ENCODE data around the gene LAMC1. TPM values are rescaled to one million over a fixed set of nuclear protein-coding genes. Genes with fewer than 3 reads are reported as not detected.

Gene LAMC1
- total RNA-seq, 1 experiment from 2014 or later, result 61.2 TPM

- H3K4me3 ChIP-seq (replicated peaks in 1 of 2; ENCODE audit: low read depth in 1 of 2, low read length in 2 of 2), result no peak overlapping the region
- intact Hi-C loops (cut with micrococcal nuclease), result no loop called here
- H4K20me1 ChIP-seq (ENCODE audit: insufficient read depth), result no peaks in the 10 kb centered on the region
- peak overlapping the region; percentile 52 for H2AFZ ChIP-seq (ENCODE audit: low read depth, low read length, poor library complexity, severe bottlenecking)
- peaks cover 30 to 54% of the 10 kb centered on the region in 2 experiments for H3K4me1 ChIP-seq (ENCODE audit: control insufficient read depth in 1 of 2, insufficient read depth in 2 of 2, low read length in 2 of 2)
- no peak for TF ChIP-seq FOSL1 (IDR thresholded peaks at IDR 0.05; ENCODE audit: low read depth)
- no peak for TF ChIP-seq MAX (IDR thresholded peaks at IDR 0.05)
- no peak for TF ChIP-seq ELF1 (IDR thresholded peaks at IDR 0.05; ENCODE audit: borderline replicate concordance, low read depth)
- TF ChIP-seq CBX3 (IDR thresholded peaks at IDR 0.05; ENCODE audit: low read depth), result no peak
- TF ChIP-seq EGR1 (IDR thresholded peaks at IDR 0.05; ENCODE audit: low read depth), result no peak
- no peak for TF ChIP-seq ZFX (IDR thresholded peaks at IDR 0.05)
- TF ChIP-seq CEBPB (IDR thresholded peaks at IDR 0.05; ENCODE audit: low read depth), result no peak
- no peak for TF ChIP-seq SP1 (IDR thresholded peaks at IDR 0.05; ENCODE audit: low read depth)
- TF ChIP-seq SRF (IDR thresholded peaks at IDR 0.05; ENCODE audit: low read depth), result no peak
- no peak for TF ChIP-seq POLR2AphosphoS5 (IDR thresholded peaks at IDR 0.05; ENCODE audit: low read depth, low read length)
- TF ChIP-seq, protein P1, sequence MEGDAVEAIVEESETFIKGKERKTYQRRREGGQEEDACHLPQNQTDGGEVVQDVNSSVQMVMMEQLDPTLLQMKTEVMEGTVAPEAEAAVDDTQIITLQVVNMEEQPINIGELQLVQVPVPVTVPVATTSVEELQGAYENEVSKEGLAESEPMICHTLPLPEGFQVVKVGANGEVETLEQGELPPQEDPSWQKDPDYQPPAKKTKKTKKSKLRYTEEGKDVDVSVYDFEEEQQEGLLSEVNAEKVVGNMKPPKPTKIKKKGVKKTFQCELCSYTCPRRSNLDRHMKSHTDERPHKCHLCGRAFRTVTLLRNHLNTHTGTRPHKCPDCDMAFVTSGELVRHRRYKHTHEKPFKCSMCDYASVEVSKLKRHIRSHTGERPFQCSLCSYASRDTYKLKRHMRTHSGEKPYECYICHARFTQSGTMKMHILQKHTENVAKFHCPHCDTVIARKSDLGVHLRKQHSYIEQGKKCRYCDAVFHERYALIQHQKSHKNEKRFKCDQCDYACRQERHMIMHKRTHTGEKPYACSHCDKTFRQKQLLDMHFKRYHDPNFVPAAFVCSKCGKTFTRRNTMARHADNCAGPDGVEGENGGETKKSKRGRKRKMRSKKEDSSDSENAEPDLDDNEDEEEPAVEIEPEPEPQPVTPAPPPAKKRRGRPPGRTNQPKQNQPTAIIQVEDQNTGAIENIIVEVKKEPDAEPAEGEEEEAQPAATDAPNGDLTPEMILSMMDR (IDR thresholded peaks at IDR 0.05 in 2 of 3, conservative IDR thresholded peaks at IDR 0.05 in 1 of 3; ENCODE audit: borderline replicate concordance in 1 of 3, insufficient read depth in 1 of 3, low read depth in 2 of 3, low read length in 2 of 3), result no peak
- no peak for TF ChIP-seq POLR2A (IDR thresholded peaks at IDR 0.05; ENCODE audit: borderline replicate concordance, extremely low read depth, insufficient read depth, insufficient read length)
- TF ChIP-seq EZH2 (IDR thresholded peaks at IDR 0.05), result no peak
- no peak for TF ChIP-seq YY1 (IDR thresholded peaks at IDR 0.05; ENCODE audit: extremely low read depth, insufficient replicate concordance, low read depth, low read length)
- TF ChIP-seq, protein P2, sequence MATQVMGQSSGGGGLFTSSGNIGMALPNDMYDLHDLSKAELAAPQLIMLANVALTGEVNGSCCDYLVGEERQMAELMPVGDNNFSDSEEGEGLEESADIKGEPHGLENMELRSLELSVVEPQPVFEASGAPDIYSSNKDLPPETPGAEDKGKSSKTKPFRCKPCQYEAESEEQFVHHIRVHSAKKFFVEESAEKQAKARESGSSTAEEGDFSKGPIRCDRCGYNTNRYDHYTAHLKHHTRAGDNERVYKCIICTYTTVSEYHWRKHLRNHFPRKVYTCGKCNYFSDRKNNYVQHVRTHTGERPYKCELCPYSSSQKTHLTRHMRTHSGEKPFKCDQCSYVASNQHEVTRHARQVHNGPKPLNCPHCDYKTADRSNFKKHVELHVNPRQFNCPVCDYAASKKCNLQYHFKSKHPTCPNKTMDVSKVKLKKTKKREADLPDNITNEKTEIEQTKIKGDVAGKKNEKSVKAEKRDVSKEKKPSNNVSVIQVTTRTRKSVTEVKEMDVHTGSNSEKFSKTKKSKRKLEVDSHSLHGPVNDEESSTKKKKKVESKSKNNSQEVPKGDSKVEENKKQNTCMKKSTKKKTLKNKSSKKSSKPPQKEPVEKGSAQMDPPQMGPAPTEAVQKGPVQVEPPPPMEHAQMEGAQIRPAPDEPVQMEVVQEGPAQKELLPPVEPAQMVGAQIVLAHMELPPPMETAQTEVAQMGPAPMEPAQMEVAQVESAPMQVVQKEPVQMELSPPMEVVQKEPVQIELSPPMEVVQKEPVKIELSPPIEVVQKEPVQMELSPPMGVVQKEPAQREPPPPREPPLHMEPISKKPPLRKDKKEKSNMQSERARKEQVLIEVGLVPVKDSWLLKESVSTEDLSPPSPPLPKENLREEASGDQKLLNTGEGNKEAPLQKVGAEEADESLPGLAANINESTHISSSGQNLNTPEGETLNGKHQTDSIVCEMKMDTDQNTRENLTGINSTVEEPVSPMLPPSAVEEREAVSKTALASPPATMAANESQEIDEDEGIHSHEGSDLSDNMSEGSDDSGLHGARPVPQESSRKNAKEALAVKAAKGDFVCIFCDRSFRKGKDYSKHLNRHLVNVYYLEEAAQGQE (IDR thresholded peaks at IDR 0.05; ENCODE audit: low read depth), result no peak
- no TSS peak for BruUV-seq (replicated peaks)
- no peaks in the 10 kb centered on the region for H3K79me2 ChIP-seq (ENCODE audit: insufficient read depth, low read length)
- RAD21 ChIA-PET (ENCODE audit: low non-redundant PET in 1 of 2, low total read pairs in 2 of 2, uncharacterized antibody in 2 of 2, unreplicated experiment in 2 of 2), result no interaction called here
- POLR2A ChIA-PET, result no interaction called here
- H3K4me2 ChIP-seq (ENCODE audit: low read length), result peak overlapping the region; percentile 71
- ATAC-seq (no peak), DNase-seq (ENCODE audit: low read depth, low spot score) (no peak)
- CTCF ChIA-PET, result no interaction called here
- no peaks in the 10 kb centered on the region for H3K9me2 ChIP-seq (ENCODE audit: insufficient read depth)
- no peaks in the 10 kb centered on the region for H3K9me3 ChIP-seq (ENCODE audit: control insufficient read depth in 1 of 2, insufficient read depth in 1 of 2, low read depth in 1 of 2, low read length in 2 of 2)
- no peaks in the 10 kb centered on the region for H3K27me3 ChIP-seq (ENCODE audit: insufficient read depth, low read length)
- H3K36me3 ChIP-seq (ENCODE audit: control insufficient read depth in 1 of 2, insufficient read depth in 2 of 2, low read length in 2 of 2), result no peaks in the 10 kb centered on the region
- peak overlapping the region; percentile 39 for H3K9ac ChIP-seq (ENCODE audit: low read length)
- no peak overlapping the region for H3K27ac ChIP-seq (ENCODE audit: low read depth, low read length)
Measured at GRCh38 chr1:183165456-183165855, 142.2 kb downstream of the LAMC1 start.

Measured in HCT116 (cell line).